ENCODE data around the gene ALDH1A2.
"Not testable (repeated sequence)": the region's sequence is repeated elsewhere in the genome, so short reads cannot be mapped to it uniquely, and the experiment has no call there.

ALDH1A2 gene

DNA sequence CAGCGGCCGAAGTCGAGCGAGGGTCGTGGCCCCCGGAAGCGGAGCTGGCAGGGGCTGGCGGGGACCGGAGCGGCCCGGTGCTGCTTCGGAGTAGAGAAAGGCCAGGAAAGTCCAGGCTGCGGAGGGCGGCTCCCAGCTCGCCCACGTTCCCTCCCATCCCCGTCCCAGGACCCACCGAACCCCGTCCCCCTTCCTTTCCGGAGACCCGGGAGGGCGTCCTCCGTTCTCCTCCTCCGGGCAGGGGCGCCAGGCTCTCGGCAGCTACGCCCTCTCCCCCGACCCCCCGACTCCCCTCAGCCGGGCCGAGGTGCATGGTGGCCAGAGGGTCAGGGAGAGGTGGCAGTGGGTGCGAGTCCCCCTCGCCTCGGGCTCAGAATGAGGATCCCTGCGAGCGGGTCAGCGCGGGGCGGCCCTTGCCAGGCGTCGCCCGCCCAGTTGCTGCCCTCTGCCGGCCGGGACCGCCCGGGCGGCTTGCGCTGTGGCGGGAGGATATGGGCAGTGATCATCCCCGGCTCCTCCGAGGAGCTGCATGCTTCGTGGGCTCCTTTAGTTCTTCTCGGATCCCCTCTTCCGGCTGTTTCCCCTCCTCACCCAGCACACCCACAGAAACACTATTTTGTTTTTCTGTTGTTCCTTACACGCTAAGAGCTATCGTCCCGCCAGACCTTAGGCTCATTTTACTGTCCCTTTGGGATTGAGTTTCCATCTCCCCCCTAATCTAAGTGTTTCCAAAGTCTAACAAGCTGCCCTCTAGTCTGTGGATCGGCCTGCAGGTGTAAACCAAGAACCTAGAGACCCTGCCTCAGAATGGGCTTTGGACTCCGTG is 744 bp upstream of the ALDH1A2 start:
- DNase-seq, result peak; percentile 87

DNA sequence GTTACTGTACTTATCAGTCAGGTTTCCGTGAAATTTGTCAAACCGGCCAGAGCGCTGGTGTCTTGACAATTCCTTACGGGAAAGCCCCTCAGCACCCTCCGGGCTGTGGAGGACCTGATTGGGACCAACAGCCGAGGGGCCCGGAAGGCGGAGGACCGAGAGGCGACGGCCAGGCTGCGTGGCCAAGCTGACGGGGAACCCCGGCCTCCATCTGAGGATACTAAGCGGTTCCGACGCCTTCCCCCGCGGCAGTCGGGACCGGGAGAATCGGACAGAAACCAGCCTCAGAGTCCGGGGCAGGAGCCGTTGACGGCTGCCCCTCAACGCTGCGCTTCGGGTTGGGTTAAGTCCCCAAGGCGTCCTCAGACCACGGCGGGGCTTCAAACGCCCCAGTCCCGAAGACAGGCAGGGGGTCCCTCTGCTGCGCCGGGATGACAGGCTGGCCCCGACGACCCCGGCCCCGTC is 499 bp downstream of the ALDH1A2 start:
- peak; percentile 79 for DNase-seq

DNA sequence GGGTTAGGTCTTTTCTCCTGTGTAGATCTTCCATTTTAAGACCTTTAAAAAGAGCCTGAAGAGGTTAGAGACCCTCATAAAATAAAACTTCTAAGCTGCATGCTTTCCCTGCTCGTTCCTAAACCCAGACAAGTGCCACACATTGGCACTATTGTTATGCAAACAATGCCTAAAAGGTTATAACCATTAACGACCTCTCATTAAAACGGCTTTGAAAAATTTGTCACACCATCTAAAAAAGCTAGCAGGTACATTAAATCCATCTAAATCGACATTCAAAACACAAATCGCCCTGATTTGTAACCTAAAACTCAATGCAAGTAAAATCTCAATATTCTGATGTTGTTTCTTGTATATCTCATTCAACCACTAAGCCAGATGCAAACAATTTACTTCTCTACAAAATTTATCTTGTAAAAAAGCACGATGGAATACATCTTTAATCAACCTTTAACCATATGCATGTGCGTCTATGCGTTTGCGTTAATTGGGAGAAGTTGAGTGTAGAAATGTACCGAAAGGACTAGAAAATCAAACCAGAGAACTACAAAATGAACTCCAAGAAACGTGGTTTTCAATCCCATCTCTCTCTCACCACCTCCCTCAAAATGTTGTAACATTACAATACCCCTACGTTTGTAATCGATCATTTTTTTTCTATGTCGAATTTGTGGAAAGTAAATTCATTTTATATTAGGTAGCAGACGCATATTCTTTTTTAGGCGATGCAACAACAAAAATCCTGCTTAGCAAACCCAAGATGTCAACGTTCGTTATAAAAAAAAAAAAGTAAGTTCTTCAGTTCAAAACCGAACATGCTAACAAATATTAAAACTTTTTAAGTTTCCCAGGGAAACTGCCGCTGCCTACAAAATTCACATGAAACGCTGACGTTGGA is 1.2 kb downstream of the ALDH1A2 start:
- peak; percentile 80 for DNase-seq

DNA sequence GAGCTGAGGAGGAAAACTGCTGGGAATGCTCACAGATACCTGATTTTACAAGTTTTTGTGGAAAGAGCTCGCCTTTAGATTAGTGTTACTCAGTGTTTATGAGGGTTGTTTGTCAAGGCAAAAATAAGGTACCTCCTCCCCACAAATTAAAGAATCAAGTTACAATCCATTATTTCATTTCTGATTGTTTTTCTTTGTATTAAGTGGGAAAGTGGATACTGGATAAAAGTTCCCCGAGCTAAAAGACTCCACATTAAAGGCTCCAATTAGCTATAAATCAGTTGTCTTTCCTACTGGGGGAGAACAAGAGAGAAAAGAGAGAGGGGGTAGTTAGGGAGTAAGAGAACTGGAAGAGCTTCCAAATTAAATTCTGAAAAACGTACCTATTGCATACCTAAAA is 1.9 kb downstream of the ALDH1A2 start:
- no peak for DNase-seq

DNA sequence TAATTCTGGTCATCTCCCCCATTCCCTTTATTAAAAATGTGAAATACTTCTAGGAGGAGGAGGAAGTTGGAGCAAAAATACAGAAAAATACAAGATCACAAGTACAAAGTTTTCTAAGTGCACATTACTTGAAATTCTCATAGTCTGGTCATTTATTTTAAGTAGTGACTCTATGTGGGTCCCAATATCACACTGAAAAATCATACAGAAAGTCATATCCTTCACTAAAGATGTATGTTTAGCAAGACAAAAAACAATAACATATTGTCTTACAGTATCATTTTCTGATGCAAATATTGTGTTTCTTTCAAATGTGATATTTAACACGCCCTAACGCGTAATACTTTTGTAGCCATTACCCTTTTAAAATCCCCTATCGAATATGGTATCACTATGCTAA is 2.5 kb downstream of the ALDH1A2 start:
- no peak for DNase-seq

DNA sequence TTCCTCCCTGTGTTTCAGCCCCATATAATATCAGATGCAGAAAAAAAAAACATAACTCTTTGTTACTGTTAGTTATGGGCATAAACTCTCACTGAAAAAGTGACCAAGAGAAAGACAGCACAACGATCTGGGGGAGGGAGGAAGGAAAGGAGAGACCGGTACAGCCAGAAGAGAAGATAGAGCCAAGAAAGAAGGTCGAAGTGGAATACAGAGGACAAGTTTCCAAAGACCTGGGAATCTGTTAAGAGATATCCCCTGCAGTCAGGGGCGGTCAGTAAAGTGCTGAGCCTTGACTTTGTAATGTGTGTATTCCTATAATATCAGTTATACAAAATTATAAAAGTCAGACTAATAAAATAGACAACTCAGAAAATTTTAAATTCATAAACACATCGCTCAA is 3.3 kb downstream of the ALDH1A2 start:
- no peak for DNase-seq

DNA sequence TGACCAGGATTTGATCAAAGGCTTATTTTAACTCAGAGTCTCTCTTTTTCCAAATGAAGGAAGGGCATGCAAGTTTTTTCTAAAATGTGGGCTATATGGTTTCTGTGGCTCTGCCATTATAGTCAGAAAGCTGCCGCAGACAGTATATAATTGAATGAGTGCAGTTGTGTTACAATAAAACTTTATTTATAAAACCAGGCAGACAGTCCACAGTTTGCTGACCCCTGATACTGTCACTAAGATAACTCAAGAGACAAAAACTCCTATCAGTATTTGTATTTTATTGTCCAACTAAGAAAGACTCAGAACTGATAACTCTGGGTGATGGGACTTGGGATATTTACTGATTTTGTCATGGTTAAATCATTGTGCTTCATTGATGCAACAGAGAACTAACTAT is 4.9 kb downstream of the ALDH1A2 start:
- no peak for DNase-seq

DNA sequence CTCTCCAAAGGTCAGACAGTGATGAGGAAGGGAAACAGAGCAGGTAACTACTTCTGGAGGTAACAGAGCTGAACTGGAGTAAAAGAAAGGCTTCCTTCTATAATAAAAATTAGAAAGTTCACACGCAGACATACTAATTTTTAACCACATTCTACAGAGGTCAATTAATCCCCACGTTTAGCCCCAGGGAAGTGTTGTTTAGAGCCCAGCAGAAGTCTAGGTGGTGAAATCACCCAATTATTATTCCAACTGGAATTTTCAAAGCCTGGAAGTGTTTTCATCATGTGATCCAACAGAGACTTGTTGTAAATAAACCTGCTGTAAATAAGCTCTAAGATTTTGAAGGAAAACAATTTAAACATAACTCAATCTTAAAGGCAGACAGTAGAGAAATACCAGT is 6.8 kb downstream of the ALDH1A2 start:
- DNase-seq, result no peak

DNA sequence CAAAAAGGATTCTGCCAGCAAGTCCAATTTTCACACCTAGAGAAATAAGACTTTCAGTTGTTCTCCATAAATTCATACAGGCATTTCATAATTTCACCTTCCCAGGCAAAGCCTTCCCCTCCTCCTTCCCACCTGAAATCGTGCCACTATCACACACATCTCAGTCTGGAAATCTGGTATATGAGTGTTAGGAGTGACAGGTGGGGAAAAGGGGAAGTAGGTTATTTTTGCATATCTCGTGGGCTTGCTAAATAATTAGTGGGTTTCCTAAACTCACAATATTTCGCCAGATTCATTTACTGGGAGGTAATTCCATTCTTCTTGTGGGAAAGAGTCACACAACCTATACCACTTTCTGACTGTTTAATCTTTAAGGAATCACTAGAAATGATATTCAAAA is 7.4 kb downstream of the ALDH1A2 start:
- DNase-seq, result no peak

DNA sequence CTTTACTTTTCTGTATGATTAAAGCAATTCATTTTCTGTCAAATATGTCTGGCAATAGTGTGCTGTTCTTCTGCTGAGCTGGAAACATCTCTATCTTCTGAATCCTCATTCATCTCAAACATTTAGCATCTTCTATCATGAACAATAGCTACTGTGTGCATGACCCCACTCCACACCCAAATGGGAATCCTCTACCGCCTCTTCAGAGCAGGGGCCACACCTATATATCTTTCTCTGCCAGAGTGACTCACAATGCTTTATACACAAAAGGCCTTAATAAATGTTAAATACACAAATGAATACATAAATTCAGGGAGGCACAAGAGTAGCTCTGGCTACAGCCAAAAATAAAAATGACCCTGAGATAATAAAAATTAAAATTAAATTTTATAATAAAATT is 8.0 kb downstream of the ALDH1A2 start:
- DNase-seq, result no peak

DNA sequence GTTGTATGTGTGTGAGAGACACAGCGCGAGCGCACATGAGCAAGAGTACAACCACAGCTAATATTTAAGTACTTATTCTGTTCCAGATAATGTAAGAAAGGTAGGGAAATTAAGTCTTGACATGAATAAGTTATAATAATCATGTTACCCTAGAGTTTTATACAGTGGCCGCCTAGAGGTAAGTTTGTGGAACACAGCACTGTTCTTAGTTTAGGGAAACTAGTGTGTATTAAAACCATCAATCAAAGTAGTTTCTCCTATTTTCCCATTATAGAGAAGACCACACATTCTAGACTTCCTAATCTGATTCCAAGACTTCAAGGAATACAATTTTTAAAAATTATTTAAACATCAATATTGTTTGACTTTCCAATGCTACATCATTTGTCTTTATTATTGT is 9.5 kb downstream of the ALDH1A2 start:
- no peak for DNase-seq

DNA sequence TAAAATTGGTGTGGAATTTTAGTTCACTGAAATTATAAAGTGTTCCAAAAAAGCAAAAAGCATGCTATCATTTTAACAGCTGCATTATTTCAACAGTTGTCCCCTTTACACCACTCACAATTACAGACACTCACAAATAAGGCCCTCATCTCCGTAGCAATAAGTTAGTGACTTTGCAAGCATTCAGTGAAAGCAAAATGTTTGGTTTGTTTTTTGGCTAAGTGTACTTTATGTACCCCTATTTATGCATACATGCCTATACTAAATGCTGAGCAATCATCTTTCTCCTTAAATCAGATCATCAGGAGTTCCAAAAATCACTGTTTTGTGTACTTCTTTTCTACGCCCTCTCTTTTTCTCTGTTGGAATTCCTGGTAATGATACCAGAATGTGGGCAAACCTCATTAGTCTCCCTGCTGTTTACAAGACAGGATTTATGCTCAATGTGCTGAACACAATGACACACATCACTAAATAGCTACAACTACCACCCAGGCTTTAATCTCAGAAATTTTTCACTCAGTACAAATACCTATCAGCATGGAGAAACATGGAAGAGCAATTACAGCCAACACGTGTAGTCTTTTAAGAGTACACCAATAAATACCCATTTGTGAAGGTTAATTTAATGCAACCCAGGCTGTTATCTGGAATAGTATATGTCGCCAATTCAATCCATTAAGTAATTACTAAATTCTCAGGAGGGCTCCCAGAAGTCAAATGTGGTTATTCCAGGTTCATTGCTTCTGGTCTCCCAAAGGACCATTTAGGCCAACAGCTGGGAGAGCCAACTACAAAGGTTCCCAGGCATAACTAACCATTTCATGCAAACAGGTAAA is 12.0 kb downstream of the ALDH1A2 start:
- peak; percentile 78 for DNase-seq

DNA sequence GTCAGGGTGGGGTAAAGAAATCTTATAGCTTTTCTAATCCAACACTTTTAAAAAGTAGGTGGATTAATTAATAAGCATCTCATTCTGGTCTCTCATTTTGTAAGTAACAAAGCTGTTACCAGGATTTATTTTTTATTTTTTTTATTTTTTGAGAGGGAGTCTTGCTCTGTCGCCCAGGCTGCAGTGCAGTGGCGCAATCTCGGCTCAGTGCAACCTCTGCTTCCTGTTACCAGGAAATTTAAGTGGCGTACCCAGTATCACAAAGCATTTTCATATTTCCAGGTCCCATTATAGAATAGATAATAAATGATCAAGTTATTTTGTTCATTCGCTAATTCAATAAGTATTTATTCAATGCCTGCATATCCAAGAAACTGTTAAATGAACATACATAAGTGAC is 13.2 kb downstream of the ALDH1A2 start:
- DNase-seq, result no peak

DNA sequence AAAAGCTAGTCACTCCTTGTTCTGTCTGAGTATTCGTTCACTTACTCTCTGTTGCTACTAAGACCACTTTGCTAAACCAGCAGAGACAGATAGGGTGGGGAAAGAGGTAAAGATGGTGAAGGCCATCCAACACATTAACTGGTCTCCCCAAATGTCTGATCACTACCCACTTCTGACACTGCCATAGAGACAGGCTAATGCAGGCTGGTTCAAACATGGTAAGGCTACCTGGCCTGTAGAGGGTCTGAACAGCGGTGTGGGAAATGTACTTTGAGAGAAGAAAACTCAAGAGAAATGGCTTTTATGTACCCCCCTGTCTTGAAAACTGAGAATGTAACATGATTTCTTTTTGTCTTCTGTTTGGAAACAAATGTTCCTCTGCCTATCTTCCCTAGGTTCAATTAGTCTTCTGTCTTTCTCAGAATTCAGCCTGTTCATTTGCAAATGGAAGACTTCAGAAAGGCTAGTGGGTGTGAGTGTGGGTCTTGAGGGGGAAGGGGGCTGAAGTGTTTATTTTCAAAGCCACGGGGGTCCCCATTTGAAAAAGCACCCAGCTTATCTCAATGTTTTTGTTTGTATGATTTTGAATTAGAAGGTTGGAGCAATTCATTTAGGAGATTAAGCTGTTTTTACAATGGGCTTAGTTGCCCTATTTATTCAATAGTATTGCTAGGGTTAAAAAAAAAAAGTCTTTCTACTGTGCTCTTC is 15.8 kb downstream of the ALDH1A2 start:
- DNase-seq, result no peak

DNA sequence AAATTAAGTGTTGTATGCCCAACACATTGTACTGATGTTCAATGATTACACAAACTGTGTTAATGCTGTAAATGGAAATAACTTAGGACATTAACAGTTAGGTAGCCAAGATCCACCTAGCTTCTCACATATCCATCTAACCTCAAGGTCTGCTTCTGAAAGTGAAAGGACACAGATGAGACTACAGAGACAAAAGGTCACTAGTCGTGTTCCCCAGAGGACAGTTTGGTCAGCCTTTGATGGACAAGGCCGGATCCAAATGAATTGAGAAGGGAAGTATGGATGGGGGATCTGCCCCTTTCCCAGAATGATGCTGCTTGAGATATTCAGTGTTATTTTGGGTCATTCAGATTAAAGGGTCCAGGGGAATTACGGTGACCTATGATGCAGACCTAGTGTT is 17.2 kb downstream of the ALDH1A2 start:
- DNase-seq, result no peak

DNA sequence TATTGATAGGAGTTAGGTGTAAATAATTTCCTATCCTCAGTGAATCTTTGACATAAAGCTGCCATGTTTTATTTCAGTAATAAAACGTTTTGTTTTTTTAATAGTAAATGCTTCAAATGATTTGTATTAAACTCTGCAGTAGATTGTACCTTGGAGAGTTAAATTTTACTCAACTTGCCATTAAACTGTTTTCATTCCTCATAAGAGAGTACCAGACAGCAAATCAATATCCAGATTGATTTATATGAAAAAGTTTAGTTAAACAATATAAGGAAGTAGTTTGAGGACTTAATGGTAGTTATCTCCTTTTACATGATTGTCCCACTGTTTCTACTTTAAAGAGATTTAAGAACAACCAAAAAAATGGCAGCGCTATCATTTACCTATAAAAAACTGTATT is 18.4 kb downstream of the ALDH1A2 start:
- DNase-seq, result no peak

DNA sequence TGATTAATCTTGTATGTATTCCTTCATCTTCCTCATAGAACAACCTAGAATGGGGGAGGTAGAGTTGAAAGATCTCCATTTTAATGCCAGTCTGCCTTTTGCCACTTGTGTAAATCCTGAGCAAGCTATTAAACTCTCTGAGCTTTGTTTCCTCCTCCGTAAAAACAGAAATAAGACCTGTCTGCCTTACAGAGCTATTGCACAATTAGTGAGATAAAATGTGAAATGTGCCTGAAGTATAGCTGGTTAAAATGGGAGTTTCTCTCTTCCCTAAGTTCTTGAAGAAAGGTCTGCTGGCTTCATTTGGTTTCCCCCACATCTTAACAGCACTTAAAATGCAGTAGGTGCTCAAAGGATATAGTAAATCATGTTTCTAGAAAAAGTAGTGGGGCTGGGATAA is 19.0 kb downstream of the ALDH1A2 start:
- DNase-seq, result no peak

DNA sequence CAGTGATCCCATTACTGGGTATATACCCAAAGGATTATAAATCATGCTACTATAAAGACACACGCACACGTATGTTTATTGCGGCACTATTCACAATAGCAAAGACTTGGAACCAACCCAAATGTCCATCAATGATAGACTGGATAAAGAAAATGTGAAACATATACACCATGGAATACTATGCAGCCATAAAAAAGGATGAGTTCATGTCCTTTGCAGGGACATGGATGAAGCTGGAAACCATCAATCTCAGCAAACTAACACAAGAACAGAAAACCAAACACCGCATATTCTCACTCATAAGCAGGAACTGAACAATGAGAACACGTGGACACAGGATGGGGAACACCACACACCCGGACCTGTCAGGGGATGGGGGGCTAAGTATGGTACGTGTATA is 20.1 kb downstream of the ALDH1A2 start:
- DNase-seq, result not testable (repeated sequence)

DNA sequence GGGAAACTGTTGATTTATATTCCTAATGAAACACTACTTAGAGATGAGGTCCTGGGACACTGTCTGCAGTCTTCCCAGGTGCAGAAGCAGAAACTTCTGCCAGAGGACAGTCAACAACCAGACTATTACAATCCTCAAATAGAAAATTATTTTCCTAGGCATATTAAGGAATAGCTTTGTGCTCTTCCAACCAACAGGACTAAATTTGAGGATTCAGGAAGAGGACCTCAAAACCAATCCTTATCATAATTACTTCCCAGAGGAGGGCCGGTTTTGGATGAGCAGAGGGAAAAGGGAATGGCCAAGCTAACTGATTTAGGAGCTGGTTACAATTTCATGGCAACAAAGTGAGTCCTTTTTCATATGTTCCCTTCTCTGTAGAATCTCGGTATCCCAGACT is 21.0 kb downstream of the ALDH1A2 start:
- no peak for DNase-seq

DNA sequence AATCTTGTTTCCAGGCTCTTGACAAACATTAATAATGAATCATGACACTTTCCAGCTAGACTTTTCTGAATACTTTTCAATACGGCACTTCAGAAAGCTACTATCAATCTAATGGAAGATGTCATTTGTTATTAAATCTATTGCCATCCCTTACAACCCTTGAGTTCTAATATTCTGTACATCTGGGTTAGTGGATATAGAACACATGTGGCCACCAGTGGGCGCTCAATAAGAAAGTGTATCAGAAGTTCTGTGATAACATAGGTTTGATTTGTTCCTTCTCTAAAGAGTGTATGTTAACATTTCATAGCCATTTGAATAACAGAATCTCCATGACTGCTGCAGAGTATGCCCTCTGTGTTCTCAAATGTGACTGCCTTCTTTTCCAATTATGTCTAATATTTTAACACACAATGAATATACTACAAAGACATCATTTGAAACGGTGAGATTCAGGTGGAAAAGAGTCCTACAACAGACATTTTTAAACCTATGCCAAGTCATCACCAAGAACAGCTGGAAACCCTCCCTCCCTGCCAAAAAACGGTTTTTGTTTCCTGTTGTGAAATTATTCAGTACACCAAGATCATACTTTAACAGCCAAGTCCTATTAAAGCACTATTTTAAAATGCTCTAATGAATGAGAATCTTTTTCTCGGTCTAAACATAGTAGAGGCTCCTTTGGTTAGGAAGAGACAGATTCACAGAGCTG is 22.2 kb downstream of the ALDH1A2 start:
- DNase-seq, result peak; percentile 51

DNA sequence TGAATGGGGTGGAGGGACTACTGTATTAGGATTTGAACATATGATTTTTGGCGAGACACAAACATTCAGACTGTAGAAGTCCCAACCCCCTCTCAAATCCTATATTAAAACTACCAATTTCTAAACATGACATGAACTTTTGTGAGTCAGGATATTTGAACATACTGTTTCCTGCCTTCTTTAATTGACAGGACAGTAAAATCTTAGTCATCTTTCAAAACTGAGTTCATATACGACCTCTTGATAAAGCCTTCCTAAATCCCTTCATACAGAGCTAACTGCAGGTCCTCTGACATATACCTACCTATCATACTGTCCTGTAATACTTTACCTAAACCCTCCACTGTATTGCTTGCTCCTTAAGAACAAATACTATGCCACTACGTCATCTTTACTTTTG is 23.5 kb downstream of the ALDH1A2 start:
- no peak for DNase-seq

DNA sequence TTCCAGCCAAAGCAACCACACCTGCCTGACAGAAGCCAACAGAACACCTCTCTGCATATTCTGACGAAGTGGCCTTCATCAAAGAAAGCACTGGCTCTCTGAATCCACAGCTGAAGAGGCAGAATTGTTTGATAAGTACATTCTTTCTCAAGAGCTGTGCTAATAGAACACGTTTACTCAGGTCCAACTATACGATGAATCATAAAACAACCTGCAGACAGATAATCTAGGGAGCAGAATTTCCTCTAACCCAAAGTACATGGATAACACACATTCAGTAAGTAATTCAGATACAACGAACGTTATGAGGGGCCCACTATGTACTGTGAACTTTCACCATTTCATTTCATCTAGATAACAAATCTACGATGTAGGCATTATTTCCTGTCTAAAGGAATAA is 25.4 kb downstream of the ALDH1A2 start:
- DNase-seq, result no peak
